WTC11 (cell line): ENCODE data around the gene GGNBP2. TPM values are rescaled to one million over a fixed set of nuclear protein-coding genes. Genes with fewer than 3 reads are reported as not detected.

Experiments
- ATAC-seq: fragments of 200-7000 bp; cut with Tn5 transposase; 2 replicates; pipeline ENCODE4 v1.10.0; 2021; ENCODE audit warnings: mild to moderate bottlenecking, moderate library complexity
- CTCF ChIA-PET: fragments of 300-600 bp; sonication (Branson Sonifier 250); formaldehyde crosslinking; loops from one replicate; lab custom pipeline; 2021; ENCODE audit warnings: antibody characterized with exemption; lab: Charles Lee
- POLR2A ChIA-PET: fragments of 350-600 bp; sonication (Branson Sonifier 250); formaldehyde crosslinking; loops from one replicate; lab custom pipeline; 2021; ENCODE audit warnings: antibody characterized with exemption; lab: Charles Lee
- DNase-seq: peaks from one replicate; pipeline ENCODE4 v3.0.0; 2021; ENCODE audit warnings: low spot score
- H3K27ac Mint-ChIP-seq: 2 replicates; pipeline ENCODE4 v1.8.0; 2021; ENCODE audit warnings: mixed read lengths
- H3K27me3 Mint-ChIP-seq: 2 replicates; pipeline ENCODE4 v1.8.0; 2021; ENCODE audit warnings: low read depth, mild to moderate bottlenecking, moderate library complexity, mixed read lengths
- H3K36me3 Mint-ChIP-seq: 2 replicates; pipeline ENCODE4 v1.8.0; 2021; ENCODE audit warnings: mixed read lengths
- H3K4me1 Mint-ChIP-seq: 2 replicates; pipeline ENCODE4 v1.8.0; 2022; ENCODE audit warnings: mixed read lengths
- H3K4me3 Mint-ChIP-seq: 2 replicates; pipeline ENCODE4 v1.8.0; 2021; ENCODE audit warnings: mild to moderate bottlenecking, moderate library complexity, mixed read lengths
- H3K9me3 Mint-ChIP-seq: 2 replicates; pipeline ENCODE4 v1.8.0; 2021; ENCODE audit warnings: mixed read lengths
- ATF1 ChIP-seq: sonication (generic); formaldehyde crosslinking; IDR thresholded peaks from 2 replicates; pipeline ENCODE4 v1.8.1; 2023; ENCODE audit warnings: mild to moderate bottlenecking, moderate library complexity, missing genetic modification reagents
- CBFB ChIP-seq: sonication (generic); formaldehyde crosslinking; IDR thresholded peaks from 2 replicates; pipeline ENCODE4 v1.8.1; 2022; ENCODE audit warnings: mild to moderate bottlenecking, low read depth, missing genetic modification reagents
- CREB1 ChIP-seq: sonication (generic); formaldehyde crosslinking; IDR thresholded peaks from 2 replicates; pipeline ENCODE4 v1.8.0; 2023; ENCODE audit warnings: mild to moderate bottlenecking, missing genetic modification reagents
- FOXJ3 ChIP-seq: sonication (generic); formaldehyde crosslinking; IDR thresholded peaks from 2 replicates; pipeline ENCODE4 v1.9.0; 2021; ENCODE audit warnings: missing genetic modification reagents, mild to moderate bottlenecking, borderline replicate concordance
- HMGA2 ChIP-seq: fragments of 250-450 bp; sonication (Bioruptor Pico); IDR thresholded peaks from 2 replicates; pipeline ENCODE4 v1.4.0; 2021; ENCODE audit warnings: mild to moderate bottlenecking, moderate library complexity
- NR3C1 ChIP-seq: sonication (generic); formaldehyde crosslinking; conservative IDR thresholded peaks from 2 replicates; pipeline ENCODE4 v1.8.1; 2023; ENCODE audit warnings: low read depth, mild to moderate bottlenecking, missing genetic modification reagents
- PRRX2 ChIP-seq: fragments of 250-450 bp; sonication (Bioruptor Pico); IDR thresholded peaks from 2 replicates; pipeline ENCODE4 v1.8.0; 2021; ENCODE audit warnings: mild to moderate bottlenecking
- TEAD4 ChIP-seq: sonication (generic); formaldehyde crosslinking; IDR thresholded peaks from 2 replicates; pipeline ENCODE4 v1.8.0; 2022; ENCODE audit warnings: mild to moderate bottlenecking, missing genetic modification reagents
- total RNA-seq: library from RNA; stranded (reverse); gene quantifications from 3 replicates; pipeline ENCODE4 v1.2.3, GENCODE V29; 2021
- TF ChIP-seq, protein P1 (sequence below): sonication (generic); formaldehyde crosslinking; IDR thresholded peaks from 2 replicates; pipeline ENCODE4 v1.8.0; 2022; ENCODE audit warnings: mild to moderate bottlenecking, missing genetic modification reagents
- TF ChIP-seq, protein P2 (sequence below): fragments of 200-600 bp; IDR thresholded peaks from 2 replicates; pipeline ENCODE4 v1.8.0; 2022; ENCODE audit warnings: antibody characterized with exemption
- TF ChIP-seq, protein P3 (sequence below): sonication (generic); formaldehyde crosslinking; IDR thresholded peaks from 2 replicates; pipeline ENCODE4 v1.8.1; 2023; ENCODE audit warnings: mild to moderate bottlenecking, moderate library complexity, missing genetic modification reagents
- TF ChIP-seq, protein P4 (sequence below): sonication (generic); formaldehyde crosslinking; IDR thresholded peaks from 2 replicates; pipeline ENCODE4 v1.8.0; 2022; ENCODE audit warnings: mild to moderate bottlenecking, missing genetic modification reagents
- TF ChIP-seq, protein P5 (sequence below): sonication (generic); formaldehyde crosslinking; IDR thresholded peaks from 2 replicates; pipeline ENCODE4 v1.8.1; 2022; ENCODE audit warnings: low read depth, mild to moderate bottlenecking, moderate library complexity, missing genetic modification reagents, borderline replicate concordance
- TF ChIP-seq, protein P6 (sequence below): sonication (generic); formaldehyde crosslinking; IDR thresholded peaks from 2 replicates; pipeline ENCODE4 v1.8.0; 2023; ENCODE audit warnings: mild to moderate bottlenecking, missing genetic modification reagents

GGNBP2 gene
- total RNA-seq, 1 experiment from 2014 or later, result 49.6 TPM

DNA sequence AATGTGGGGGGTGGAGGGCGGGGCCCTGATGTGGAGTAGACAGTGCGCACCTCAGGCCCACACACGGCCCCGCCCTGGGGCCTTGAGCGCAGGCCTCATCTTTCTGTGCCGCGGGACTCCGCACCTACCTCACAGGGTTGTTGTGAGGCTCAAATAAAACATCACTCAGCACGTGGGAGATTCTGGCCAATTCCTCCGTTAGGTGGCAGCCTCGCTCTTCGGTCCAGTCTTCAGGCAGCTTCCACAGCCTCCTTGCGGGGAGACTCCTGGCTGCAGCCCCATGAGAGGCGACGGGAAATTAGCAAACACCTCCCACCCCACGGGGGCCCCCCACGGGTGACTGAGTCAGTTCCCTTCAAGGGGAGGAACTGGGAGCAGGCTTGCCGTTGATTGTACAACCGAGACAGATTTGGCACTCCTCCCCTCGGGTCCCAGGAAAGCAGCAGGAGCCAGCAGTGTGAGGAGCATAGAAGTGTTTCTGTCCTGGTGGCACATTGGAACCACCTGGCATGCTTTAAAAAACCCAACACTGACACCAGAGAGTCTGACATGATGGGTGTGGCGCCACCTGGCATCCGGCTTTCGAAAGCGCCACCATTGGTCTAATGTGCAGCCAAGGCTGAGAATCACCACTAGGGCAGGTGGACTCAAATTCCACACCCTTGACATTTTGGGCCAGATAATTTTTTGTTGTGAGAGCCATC, 64.2 kb downstream of the GGNBP2 start:
- ChIA-PET POLR2A (no interaction called here), CTCF (interaction anchor here (0.6 to 1.1 kb wide), 4 partner anchors 8 to 474 kb away, joined by 3 to 6 read pairs (median 3); no protein-coding TSS in a partner anchor)
- peaks cover 8% of the 10 kb centered on the region; the same call in 1 of the 2 replicates for H3K9me3 Mint-ChIP-seq
- H3K27me3 Mint-ChIP-seq, result no peaks in the 10 kb centered on the region
- TF ChIP-seq, protein P1, sequence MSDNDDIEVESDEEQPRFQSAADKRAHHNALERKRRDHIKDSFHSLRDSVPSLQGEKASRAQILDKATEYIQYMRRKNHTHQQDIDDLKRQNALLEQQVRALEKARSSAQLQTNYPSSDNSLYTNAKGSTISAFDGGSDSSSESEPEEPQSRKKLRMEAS (CRISPR knock-in tag), result peak; percentile 46; the same call in 1 of the 2 replicates
- TF ChIP-seq CBFB (CRISPR knock-in tag), result no peak
- no peak for TF ChIP-seq CREB1 (CRISPR knock-in tag)
- TF ChIP-seq ATF1 (CRISPR knock-in tag), result no peak
- TF ChIP-seq PRRX2 (CRISPR knock-in tag), result no peak
- TF ChIP-seq HMGA2 (CRISPR knock-in tag), result no peak
- TF ChIP-seq, protein P2, sequence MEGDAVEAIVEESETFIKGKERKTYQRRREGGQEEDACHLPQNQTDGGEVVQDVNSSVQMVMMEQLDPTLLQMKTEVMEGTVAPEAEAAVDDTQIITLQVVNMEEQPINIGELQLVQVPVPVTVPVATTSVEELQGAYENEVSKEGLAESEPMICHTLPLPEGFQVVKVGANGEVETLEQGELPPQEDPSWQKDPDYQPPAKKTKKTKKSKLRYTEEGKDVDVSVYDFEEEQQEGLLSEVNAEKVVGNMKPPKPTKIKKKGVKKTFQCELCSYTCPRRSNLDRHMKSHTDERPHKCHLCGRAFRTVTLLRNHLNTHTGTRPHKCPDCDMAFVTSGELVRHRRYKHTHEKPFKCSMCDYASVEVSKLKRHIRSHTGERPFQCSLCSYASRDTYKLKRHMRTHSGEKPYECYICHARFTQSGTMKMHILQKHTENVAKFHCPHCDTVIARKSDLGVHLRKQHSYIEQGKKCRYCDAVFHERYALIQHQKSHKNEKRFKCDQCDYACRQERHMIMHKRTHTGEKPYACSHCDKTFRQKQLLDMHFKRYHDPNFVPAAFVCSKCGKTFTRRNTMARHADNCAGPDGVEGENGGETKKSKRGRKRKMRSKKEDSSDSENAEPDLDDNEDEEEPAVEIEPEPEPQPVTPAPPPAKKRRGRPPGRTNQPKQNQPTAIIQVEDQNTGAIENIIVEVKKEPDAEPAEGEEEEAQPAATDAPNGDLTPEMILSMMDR, result peak; percentile 26
- TF ChIP-seq, protein P3, sequence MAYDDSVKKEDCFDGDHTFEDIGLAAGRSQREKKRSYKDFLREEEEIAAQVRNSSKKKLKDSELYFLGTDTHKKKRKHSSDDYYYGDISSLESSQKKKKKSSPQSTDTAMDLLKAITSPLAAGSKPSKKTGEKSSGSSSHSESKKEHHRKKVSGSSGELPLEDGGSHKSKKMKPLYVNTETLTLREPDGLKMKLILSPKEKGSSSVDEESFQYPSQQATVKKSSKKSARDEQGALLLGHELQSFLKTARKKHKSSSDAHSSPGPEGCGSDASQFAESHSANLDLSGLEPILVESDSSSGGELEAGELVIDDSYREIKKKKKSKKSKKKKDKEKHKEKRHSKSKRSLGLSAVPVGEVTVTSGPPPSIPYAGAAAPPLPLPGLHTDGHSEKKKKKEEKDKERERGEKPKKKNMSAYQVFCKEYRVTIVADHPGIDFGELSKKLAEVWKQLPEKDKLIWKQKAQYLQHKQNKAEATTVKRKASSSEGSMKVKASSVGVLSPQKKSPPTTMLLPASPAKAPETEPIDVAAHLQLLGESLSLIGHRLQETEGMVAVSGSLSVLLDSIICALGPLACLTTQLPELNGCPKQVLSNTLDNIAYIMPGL (CRISPR knock-in tag), result 0 out of 2 replicates have a peak, but pooled peaks have one; percentile 23
- no peak for TF ChIP-seq NR3C1 (CRISPR knock-in tag)
- TF ChIP-seq FOXJ3 (CRISPR knock-in tag), result no peak
- peaks cover 14% of the 10 kb centered on the region for H3K36me3 Mint-ChIP-seq
- DNase-seq (peak; percentile 60), ATAC-seq (peak; percentile 64)
- no peak overlapping the region for H3K4me3 Mint-ChIP-seq
- peaks cover 39% of the 10 kb centered on the region for H3K4me1 Mint-ChIP-seq
- H3K27ac Mint-ChIP-seq, result no peak overlapping the region; the same call in 1 of the 2 replicates

DNA sequence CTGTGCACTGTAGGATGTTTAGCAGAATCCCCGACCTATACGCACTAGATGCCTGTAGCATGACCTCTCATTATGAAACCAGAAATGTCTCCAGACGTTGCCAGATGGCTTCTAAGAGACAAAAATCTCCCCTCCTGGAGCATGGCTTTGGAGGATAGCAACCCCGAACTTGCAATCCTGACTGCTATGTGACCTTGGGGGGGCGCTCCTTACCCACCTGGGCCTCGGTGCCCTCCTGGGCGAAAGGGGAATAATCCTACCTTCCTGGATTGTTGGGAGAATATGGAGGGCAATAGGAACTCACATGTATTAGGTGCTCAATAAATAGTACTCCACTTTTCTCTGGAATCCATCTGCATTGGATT, 64.8 kb downstream of the GGNBP2 start:
- ATAC-seq (peak; percentile 48), DNase-seq (peak; percentile 52)
- H3K9me3 Mint-ChIP-seq, result peaks cover 8% of the 10 kb centered on the region; the same call in 1 of the 2 replicates
- H3K27ac Mint-ChIP-seq, result no peak overlapping the region
- peaks cover 14% of the 10 kb centered on the region for H3K36me3 Mint-ChIP-seq
- TF ChIP-seq TEAD4, result no peak
- TF ChIP-seq, protein P2, result peak; percentile 12; the same call in 1 of the 2 replicates
- H3K4me1 Mint-ChIP-seq, result peaks cover 40% of the 10 kb centered on the region
- no peak overlapping the region for H3K4me3 Mint-ChIP-seq
- no peaks in the 10 kb centered on the region for H3K27me3 Mint-ChIP-seq
- ChIA-PET CTCF (interaction anchor here (1.0 kb wide), 1 partner anchor 17 kb away, joined by 6 read pairs; no protein-coding TSS in a partner anchor), POLR2A (no interaction called here)

DNA sequence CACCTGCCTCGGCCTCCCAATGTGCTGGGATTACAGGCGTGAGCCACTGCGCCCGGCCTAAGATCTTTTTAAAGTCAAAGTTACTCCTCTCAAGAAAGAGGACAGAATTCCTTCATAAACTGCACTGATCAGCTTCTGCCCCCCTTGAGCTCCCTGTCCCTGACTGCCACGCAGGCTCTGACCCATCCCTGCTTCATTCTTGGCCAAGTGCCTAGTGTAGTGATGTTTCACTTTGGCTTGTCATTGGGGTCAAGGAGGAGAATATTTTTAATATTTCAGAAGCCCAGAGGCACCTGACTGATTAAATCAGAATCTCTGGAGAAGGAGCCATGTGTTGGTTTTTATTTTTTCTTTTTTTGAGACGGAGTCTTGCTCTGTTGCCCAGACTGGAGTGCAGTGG, 65.8 kb downstream of the GGNBP2 start:
- CTCF ChIA-PET, result interaction anchor here (1.5 to 8.1 kb wide), 2 partner anchors 8 to 19 kb away, joined by 3 to 87 read pairs; partner anchors contain the start of gene MRM1
- Mint-ChIP-seq H3K4me1 (peaks cover 46% of the 10 kb centered on the region), H3K27me3 (no peaks in the 10 kb centered on the region), H3K36me3 (peaks cover 12% of the 10 kb centered on the region), H3K4me3 (no peak overlapping the region), H3K9me3 (peaks cover 8% of the 10 kb centered on the region; the same call in 1 of the 2 replicates), H3K27ac (no peak overlapping the region)
- ATAC-seq (no peak), DNase-seq (no peak)
- POLR2A ChIA-PET, result no interaction called here
- TF ChIP-seq, protein P4, sequence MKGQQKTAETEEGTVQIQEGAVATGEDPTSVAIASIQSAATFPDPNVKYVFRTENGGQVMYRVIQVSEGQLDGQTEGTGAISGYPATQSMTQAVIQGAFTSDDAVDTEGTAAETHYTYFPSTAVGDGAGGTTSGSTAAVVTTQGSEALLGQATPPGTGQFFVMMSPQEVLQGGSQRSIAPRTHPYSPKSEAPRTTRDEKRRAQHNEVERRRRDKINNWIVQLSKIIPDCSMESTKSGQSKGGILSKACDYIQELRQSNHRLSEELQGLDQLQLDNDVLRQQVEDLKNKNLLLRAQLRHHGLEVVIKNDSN, result no peak
- TF ChIP-seq, protein P5, sequence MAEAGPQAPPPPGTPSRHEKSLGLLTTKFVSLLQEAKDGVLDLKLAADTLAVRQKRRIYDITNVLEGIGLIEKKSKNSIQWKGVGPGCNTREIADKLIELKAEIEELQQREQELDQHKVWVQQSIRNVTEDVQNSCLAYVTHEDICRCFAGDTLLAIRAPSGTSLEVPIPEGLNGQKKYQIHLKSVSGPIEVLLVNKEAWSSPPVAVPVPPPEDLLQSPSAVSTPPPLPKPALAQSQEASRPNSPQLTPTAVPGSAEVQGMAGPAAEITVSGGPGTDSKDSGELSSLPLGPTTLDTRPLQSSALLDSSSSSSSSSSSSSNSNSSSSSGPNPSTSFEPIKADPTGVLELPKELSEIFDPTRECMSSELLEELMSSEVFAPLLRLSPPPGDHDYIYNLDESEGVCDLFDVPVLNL (CRISPR knock-in tag), result no peak
- TF ChIP-seq, protein P6, sequence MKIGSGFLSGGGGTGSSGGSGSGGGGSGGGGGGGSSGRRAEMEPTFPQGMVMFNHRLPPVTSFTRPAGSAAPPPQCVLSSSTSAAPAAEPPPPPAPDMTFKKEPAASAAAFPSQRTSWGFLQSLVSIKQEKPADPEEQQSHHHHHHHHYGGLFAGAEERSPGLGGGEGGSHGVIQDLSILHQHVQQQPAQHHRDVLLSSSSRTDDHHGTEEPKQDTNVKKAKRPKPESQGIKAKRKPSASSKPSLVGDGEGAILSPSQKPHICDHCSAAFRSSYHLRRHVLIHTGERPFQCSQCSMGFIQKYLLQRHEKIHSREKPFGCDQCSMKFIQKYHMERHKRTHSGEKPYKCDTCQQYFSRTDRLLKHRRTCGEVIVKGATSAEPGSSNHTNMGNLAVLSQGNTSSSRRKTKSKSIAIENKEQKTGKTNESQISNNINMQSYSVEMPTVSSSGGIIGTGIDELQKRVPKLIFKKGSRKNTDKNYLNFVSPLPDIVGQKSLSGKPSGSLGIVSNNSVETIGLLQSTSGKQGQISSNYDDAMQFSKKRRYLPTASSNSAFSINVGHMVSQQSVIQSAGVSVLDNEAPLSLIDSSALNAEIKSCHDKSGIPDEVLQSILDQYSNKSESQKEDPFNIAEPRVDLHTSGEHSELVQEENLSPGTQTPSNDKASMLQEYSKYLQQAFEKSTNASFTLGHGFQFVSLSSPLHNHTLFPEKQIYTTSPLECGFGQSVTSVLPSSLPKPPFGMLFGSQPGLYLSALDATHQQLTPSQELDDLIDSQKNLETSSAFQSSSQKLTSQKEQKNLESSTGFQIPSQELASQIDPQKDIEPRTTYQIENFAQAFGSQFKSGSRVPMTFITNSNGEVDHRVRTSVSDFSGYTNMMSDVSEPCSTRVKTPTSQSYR (CRISPR knock-in tag), result no peak
